Measurements from ENCODE around the gene DPEP2.
A peak's percentile ranks its signal among the peaks of the same experiment; 100 is the strongest.
"Not testable (repeated sequence)": the region's sequence is repeated elsewhere in the genome, so short reads cannot be mapped to it uniquely, and the experiment has no call there.

The DPEP2 gene

GRCh38 chr16:68003031-68003430 is 3.7 kb upstream of the DPEP2 start:
- DNase-seq: no peak

DNA sequence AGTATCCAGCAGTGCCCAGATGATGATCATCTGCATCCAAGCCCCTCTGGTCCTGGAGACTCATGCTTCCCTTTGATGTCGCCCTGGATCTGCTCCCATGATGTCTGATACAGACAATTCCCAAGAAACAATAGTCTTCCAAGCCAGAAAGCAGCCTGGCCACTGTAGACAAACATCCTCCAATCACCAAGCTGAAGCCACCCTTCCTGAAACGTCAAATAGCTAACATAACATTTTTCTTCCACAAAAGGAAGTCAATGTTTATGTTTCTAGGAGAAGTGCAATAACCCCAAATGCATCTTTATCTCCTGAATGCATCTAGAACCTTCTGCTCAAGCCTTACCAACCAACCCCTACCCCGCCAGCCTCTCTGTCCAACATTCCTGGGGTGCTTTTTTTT is 1.2 kb upstream of the DPEP2 start:
- no peak for DNase-seq

GRCh38 chr16:67999985-68000384 is 701 bp upstream of the DPEP2 start:
- DNase-seq: no peak

- DNase-seq: not testable (repeated sequence)
Measured at GRCh38 chr16:67998231-67998778, 979 bp downstream of the DPEP2 start.

DNA sequence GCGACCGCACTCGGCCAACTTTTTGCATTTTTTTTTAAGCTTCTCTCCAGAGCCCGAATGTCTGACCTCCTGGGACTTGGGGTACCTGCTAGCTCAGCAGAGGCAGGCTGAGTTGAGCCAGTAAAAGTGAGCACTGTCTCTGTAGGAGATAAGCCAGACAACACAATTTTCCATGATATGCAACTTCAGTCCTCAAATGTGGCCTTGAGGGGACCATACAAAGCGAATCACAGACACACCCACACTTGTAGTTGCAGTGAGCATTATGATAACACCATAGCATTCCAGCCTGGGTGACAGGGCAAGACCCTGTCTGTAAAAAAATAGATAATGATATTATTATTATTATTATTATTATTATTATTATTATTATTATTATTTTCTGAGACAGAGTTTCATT is 2.6 kb downstream of the DPEP2 start:
- DNase-seq: peak; percentile 83

DNA sequence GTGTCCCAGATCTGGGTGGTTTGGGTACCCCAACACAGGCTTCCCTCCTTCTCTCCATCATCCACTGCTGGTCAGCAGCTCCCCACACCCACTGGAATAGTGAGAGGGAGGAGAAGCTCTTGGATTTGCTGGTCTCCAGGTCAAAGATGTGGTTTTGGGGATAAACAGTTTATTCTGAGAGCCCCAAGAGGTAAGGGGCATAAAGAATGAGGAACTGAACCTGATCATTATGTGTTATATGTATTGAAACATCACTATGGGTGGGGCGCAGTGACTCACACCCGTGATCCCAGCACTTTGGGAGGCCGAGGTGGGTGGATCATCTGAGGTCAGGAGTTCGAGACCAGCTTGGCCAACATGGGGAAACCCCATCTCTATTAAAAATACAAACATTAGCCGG is 3.9 kb downstream of the DPEP2 start:
- peak; percentile 34 for DNase-seq

- peak; percentile 65 for DNase-seq
Measured at GRCh38 chr16:67994040-67994408, 5.3 kb downstream of the DPEP2 start.

DNA sequence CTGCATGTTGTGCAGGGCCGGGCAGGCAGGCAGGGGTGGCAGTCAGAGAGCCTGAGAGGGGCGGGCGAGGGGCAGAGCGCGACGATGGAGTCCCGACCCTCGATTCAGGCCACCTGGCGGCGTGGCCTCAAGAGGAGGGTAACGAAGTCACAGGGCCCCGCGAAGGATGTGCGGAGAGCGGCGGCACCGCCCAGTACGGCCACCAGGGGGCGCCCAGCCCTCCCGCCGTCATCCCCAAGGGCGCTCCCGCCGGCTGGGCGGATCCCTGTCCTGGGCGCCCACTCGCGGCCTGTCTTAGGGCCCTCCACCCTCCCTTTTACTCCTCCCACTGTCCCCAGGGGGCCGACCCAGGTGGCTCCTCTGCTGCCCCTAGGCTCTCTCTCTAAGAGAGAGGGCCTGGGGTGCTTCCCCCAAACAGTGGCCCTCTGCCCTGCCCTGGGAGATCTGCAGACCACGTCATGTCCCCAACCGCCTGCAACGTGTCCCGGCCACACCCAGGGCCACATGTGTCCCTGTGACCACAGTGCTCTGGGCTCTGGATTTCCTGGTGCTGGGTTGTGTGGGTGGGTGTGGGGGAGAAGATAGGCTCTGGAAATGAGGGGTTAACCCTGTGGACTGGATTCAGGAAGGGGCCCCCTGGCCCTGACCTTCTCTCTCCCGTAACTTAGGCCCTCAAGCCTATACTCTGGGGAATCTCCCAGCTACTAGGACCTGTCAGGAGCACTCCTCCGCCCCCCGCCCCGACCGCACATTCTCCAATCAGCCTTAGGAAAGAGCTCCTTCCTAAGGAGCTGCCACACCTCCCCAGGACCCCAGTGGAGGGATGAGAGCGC is 5.9 kb downstream of the DPEP2 start:
- DNase-seq: peak; percentile 92

- no peak for DNase-seq
Measured at GRCh38 chr16:67992661-67993206, 6.5 kb downstream of the DPEP2 start.

- DNase-seq: no peak
Measured at GRCh38 chr16:67990018-67990386, 9.3 kb downstream of the DPEP2 start.

- no peak for DNase-seq
Measured at GRCh38 chr16:67989322-67990017, 9.8 kb downstream of the DPEP2 start.

- no peak for DNase-seq
Measured at GRCh38 chr16:67988675-67989074, 10.6 kb downstream of the DPEP2 start.

DNA sequence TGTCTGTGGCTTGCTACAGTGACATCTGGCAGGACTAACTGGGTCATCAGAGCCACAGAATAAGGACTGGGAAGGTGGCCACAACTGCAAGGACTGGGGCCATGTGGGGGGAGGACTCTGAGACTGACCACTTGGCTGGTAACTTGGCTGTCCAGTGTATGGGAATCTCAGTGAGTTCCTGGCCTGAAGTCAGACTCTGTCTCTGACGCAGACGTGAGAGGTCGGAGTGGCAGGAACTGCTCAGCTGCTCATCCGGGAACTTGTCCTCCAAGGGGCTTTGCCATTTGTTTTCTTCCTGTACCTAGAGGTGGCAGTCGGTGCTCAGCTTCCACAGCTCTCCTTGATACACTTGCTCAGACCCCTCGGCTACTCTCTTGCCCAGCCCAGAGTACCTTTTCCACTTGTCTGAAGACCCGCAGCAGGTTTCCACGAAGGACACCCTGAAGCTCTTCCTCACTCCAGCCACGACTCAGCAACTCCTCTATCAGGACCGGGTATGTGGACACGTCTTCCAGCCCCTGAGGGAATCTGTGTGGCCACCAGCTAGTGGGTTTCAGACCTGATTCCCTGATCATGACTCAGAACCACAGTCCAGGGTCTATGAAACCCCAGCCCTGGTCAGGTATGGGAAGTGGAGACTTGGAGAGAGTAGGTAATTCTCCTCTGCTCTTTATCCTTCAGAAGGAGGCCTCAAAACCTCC is 11.7 kb downstream of the DPEP2 start:
- DNase-seq: no peak

DNA sequence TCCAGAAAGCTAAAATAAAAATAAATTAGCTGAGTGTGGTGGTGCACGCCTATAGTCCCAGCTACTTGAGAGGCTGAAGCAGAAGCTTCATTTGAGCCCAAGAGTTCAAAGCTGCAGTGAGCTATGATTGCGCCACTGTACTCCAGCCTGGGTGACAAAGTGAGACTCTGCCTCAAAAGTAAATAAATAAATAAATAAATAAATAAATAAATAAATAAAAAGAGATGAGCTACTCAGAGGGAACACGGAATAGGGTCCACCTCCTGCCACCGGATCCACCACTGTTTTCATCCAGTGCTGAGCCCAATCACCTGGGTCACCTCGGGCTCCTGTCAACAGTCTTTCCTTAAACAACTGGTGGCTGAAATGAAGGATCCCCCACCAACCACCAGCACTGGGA is 12.3 kb downstream of the DPEP2 start:
- DNase-seq: no peak

DNA sequence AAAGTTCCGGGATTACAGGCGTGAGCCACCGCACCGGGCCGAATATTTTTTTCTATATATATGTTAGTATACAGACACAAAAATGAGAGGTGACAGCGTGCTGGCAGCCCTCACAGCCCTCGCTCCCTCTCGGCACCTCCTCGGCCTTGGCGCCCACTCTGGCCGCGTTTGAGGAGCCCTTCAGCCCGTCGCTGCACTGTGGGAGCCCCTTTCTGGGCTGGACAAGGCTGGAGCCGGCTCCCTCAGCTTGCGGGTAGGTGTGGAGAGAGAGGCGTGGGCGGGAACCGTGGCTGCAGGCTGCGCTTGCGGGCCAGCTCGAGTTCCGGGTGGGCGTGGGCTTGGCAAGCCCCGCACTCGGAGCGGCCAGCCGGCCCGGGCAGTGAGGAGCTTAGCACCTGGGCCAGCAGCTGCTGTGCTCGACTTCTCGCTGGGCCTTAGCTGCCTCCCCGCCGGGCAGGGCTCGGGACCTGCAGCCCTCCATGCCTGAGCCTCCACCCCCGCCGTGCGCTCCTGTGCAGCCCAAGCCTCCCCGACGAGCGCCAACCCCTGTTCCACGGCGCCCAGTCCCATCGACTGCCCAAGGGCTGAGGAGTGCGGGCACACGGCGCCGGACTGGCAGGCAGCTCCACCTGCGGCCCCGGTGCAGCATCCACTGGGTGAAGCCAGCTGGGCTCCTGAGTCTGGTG is 17.1 kb downstream of the DPEP2 start:
- DNase-seq: no peak

DNA sequence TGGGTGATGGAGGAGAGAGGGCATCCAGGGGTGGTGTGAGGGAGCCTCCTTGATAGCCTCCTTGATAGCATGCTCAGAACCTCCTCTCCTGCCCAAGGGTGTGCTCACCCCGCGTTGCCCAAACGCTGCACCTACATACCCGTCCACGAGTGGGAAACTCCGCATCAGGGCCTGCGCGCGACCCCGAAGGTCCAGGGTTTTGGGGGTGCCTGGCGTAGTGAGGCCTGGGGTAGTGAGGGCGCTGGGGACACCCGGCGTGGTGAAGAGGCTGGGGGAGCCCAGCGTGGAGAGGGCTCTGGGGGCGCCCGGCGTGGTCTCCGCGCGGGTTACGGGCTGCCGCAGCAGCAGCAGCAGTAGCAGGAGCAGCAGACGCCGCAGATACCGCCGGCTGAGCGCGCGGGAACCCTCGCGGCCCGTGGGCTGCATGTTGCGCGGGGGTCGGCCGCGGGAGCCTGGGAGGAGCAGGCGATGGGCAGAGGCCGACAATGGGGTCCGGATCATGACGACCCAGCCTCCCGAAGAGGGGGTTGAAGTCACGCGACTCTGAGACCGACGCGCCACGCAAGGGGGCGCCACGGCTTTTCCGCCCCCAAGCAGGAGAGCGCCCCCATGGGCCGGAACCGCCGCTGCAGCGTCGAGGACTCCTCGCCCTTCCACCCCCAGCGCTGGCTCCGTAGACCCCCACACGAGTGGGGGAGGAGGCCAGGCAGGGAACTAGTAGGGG is 19.2 kb downstream of the DPEP2 start, which contains the start of gene DPEP3:
TSS of gene DPEP3 (minus strand) at position 545 of the 724 bp plus-strand sequence. CDS start at position 426, 119 bp downstream.
- DNase-seq: no peak

GRCh38 chr16:67977469-67978227 is 21.6 kb downstream of the DPEP2 start:
- no peak for DNase-seq

DNA sequence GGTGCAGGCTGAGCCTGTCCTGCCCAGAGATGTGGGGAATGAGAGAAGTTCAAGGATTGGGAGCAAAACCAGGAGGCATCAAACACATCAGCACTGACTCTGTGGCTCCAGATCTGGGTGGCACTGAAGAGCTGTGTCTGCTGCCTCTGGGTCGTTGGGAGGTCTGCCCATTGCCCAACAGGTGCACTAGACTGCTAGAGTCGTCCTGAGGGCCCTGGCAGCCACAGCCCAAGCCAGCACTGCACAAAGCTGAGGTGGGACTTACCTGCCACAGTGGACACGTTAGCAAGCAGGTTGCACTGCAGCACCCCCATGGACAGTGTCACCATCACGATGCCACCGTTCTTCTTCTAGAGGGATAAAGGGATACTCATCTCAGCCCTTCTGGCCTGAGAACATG is 22.3 kb downstream of the DPEP2 start:
- no peak for DNase-seq

DNA sequence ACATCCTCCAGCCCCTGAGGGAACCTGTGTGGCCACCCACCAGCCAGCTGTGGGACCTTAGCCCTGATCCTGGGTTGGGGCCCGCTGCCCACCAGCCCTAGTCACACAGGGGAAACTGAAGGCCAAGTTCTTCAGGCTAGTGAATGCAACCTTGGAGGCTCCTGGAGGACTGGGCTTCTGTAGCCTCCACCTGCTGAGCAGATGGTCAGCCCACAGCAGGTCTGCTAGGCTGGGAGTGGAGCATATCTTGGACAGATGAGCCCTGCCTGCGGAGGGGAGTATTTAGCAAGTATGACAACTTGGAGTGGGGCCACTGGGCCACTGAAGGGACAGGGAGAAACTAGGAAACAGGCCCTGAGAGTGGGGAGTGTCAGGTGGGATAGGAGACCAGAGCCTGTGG is 23.1 kb downstream of the DPEP2 start:
- no peak for DNase-seq

DNA sequence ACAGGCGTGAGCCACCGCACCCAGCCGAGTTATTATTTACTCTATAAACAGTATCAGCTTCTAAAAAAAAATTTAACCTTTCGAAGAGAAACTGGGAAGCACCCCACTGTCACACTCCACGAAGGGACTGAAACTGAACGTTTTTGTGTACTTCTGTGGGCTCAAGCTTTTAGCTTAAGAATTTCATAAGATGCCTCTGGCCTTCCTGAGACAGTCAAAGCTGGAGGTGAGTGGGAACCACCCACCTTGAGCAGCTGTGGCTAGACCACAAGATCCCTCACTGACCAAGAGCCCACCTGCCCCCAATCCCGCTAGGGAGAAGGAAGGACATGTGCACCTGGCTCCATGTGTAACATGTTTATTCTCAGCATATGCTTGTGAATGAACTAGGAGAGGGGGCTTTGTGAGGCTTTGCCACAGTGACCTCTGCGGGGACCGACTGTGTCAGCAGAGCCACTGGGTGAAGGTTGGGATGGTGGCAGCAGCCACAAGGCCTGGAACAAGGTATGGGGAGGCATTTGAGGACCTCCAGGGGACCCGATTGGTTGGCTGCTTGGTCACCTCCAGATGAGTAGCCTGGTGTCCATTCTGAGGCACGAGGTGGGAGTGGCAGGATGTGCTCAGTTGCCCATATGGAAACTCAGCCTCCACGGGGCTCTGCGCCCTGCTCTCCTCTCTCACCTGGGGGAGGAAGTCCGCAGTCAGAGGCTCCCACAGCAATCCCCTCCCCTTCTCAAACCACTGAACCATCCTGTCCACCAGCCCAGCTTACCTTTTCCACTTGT is 23.8 kb downstream of the DPEP2 start:
- DNase-seq: no peak

Data from hematopoietic multipotent progenitor cell treated with erythropoietin and hydrocortisone succinate and interleukin-3 and kit ligand, for 8 days (in vitro differentiated cells).